Stimulated activated memory B cell treated with anti-CD40 and anti-IgM and Interleukin-4, amounts not matched to agents 10 μg/mL and 1 μg/mL and 100 μg/mL, for 72 hours (primary cell): ENCODE measurements around the gene PIP5K1A.
"Not testable (repeated sequence)": the region's sequence is repeated elsewhere in the genome, so short reads cannot be mapped to it uniquely, and the experiment has no call there.

Source experiments
- ATAC-seq: fragments of 150-1000 bp; cut with Tn5 transposase; 2 replicates; pipeline ENCODE4 v1.10.0; 2021
- H3K27ac Mint-ChIP-seq: one replicate; pipeline ENCODE4 v1.8.0; 2022; ENCODE audit warnings: mild to moderate bottlenecking, mixed read lengths
- H3K27me3 Mint-ChIP-seq: one replicate; pipeline ENCODE4 v1.8.0; 2022; ENCODE audit warnings: mixed read lengths
- H3K36me3 Mint-ChIP-seq: one replicate; pipeline ENCODE4 v1.8.0; 2022; ENCODE audit warnings: mixed read lengths
- H3K4me1 Mint-ChIP-seq: one replicate; pipeline ENCODE4 v1.8.0; 2022; ENCODE audit warnings: mixed read lengths
- H3K4me3 Mint-ChIP-seq: one replicate; pipeline ENCODE4 v1.8.0; 2022; ENCODE audit warnings: mild to moderate bottlenecking, moderate library complexity, mixed read lengths
- H3K9me3 Mint-ChIP-seq: one replicate; pipeline ENCODE4 v1.8.0; 2022; ENCODE audit warnings: mixed read lengths

PIP5K1A gene

DNA sequence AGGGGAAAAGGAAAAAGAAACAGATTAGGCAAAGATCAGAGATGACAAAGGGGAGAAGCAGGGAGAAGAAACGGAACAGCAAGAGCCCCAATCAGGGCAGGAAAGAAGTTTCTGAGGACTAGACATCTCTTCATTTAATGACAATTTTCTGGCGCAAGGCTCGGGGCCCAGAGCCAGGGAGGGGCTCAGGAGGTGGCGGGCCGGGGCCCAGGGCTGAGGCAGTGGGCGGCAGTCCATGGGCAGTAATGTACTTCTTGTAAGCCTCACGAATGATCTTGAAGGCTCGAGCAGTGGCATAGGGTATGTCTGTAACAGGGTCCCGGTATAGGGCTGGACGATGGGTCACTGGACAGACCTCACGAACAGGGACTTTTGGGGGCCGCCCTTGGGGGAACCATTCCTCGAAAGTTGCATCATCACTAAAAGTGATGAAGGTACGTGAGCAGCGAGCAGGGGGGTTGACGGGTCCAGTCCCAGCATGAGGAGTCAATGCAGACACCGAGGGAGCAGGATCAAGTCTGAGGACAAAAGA is 21.8 kb upstream of the PIP5K1A start:
- H3K9me3 Mint-ChIP-seq: no peaks in the 10 kb centered on the region
- H3K27me3 Mint-ChIP-seq: no peaks in the 10 kb centered on the region
- H3K36me3 Mint-ChIP-seq: peaks cover 64% of the 10 kb centered on the region
- peaks cover 7% of the 10 kb centered on the region for H3K4me1 Mint-ChIP-seq
- H3K27ac Mint-ChIP-seq: no peak overlapping the region
- ATAC-seq: no peak
- no peak overlapping the region for H3K4me3 Mint-ChIP-seq

- ATAC-seq: no peak
- H3K9me3 Mint-ChIP-seq: no peaks in the 10 kb centered on the region
- H3K27me3 Mint-ChIP-seq: no peaks in the 10 kb centered on the region
- peaks cover 21% of the 10 kb centered on the region for H3K4me1 Mint-ChIP-seq
- H3K36me3 Mint-ChIP-seq: peaks cover 51% of the 10 kb centered on the region
- no peak overlapping the region for H3K4me3 Mint-ChIP-seq
- peak overlapping the region; percentile 7 for H3K27ac Mint-ChIP-seq
Observed at GRCh38 chr1:151184211-151184610, 14.1 kb upstream of the PIP5K1A start.

DNA sequence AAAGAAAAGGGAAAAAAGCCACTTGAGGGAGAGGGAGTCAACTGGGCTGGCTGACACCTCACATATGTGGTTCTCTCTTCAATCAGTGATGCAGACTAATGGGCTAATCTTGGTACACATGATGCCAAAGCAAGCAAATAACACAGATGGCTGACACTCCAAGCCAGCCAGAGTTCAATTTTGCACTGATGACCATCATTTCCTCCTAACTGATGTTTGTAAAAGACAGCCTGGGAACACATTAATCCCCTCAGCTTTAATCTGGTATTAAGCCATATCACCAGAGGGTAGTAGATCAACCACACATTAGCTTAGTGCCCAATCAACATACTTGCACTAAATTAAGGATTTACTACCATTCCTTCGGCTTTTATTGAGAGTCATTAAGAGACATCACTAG is 11.1 kb upstream of the PIP5K1A start:
- peaks cover 29% of the 10 kb centered on the region for H3K36me3 Mint-ChIP-seq
- no peaks in the 10 kb centered on the region for H3K9me3 Mint-ChIP-seq
- H3K4me3 Mint-ChIP-seq: no peak overlapping the region
- ATAC-seq: no peak
- H3K27me3 Mint-ChIP-seq: no peaks in the 10 kb centered on the region
- H3K4me1 Mint-ChIP-seq: peaks cover 36% of the 10 kb centered on the region
- H3K27ac Mint-ChIP-seq: no peak overlapping the region

GRCh38 chr1:151188667-151189066 is 9.7 kb upstream of the PIP5K1A start:
- H3K4me1 Mint-ChIP-seq: peaks cover 36% of the 10 kb centered on the region
- not testable (repeated sequence) for H3K27me3 Mint-ChIP-seq
- H3K4me3 Mint-ChIP-seq: peak overlapping the region; percentile 95

DNA sequence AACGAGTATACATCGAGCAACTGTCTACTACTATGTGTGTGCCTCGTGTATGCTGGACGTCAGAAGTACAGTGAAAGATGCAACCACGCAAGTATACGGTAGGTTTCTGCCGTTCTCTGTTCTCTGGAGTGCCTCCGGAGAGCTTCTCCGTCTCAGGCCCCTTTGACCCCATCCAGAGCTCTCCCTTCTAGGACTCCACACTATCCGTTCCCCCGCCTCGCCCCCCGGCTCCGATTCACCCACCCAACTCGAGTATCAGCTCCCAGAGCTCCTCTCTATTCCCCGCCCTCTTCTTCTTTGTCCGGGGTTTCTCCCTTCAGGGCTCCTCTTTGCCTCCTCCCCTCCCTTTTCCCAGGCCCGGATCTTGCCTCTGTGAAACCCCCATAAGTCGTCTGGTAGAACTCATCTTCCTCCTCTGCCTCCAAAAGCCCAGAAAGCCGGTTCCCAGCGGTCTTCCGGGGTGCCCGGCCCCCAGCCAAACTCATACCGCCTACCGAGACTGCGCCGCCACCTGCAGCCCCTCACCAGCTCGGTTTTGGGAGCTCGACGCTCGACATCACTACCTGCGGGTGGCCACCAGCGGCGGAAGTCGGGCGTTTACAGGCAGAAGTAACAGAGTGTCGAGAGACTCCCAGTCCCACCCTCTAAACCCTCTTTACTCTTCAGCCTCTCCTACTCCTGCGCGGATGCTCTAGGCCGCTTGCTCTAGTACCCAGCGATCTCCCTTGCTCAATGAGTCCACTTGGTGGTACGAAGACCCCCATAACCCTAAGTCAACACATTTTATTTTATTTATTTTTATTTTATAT is 8.5 kb upstream of the PIP5K1A start, which contains the start of gene VPS72:
Gene VPS72, minus strand, starts transcription at position 561 of the 809 bp plus-strand sequence. Its CDS starts 76 bp downstream, at position 485.
- H3K27me3 Mint-ChIP-seq: no peaks in the 10 kb centered on the region
- no peaks in the 10 kb centered on the region for H3K9me3 Mint-ChIP-seq
- H3K4me3 Mint-ChIP-seq: peak within 1 kb of the TSS; percentile 95
- H3K27ac Mint-ChIP-seq: peak within 1 kb of the TSS; percentile 95
- peak; percentile 96 for ATAC-seq
- H3K36me3 Mint-ChIP-seq: peaks cover 10% of the 10 kb centered on the region
- H3K4me1 Mint-ChIP-seq: peaks cover 36% of the 10 kb centered on the region

More at GRCh38 chr1:151188667-151189066, 9.7 kb upstream of the PIP5K1A start:
- H3K9me3 Mint-ChIP-seq, ATAC-seq: not testable (repeated sequence)
- peak overlapping the region; percentile 95 for H3K27ac Mint-ChIP-seq
- H3K36me3 Mint-ChIP-seq: peaks cover 21% of the 10 kb centered on the region

DNA sequence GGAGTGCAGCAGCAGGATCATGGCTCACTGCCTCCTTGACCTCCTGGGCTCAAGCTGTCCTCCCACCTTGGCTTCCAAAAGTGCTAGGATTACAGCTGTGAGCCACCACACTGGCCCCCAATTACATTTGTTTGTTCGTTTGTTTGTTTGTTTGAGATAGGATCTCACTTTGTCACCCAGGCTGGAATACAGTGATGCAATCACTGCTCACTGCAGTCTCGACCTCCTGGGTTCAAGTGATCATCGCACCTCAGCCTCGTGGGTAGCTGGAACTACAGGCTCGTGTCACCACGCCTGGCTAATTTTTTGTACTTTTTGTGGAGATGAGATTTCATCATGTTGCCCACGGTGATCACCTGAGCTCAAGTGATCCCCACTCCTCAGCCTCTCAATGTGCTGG is 6.3 kb upstream of the PIP5K1A start:
- Mint-ChIP-seq H3K27ac (no peak overlapping the region), H3K36me3 (no peaks in the 10 kb centered on the region), H3K9me3 (no peaks in the 10 kb centered on the region), H3K4me3 (no peak overlapping the region), H3K27me3 (no peaks in the 10 kb centered on the region), H3K4me1 (peaks cover 37% of the 10 kb centered on the region)
- ATAC-seq: no peak

DNA sequence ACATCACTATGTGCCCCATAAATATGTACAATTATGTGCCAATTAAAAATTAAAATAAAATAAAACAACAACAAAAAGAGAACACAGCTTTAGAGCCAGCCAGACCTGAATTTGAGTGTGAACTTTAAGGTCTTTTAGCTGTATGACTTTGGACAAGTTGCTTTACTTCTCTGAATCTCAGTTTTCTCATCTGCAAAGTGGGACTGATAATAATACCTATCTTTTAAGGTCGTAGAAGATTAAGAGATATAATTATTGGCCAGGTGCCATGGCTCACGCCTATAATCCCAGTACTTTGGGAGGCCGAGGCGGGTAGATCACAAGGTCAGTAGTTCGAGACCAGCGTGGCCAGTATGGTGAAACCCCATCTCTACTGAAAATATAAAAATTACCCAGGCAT is 5.0 kb upstream of the PIP5K1A start:
- Mint-ChIP-seq H3K4me3 (no peak overlapping the region), H3K27me3 (no peaks in the 10 kb centered on the region), H3K4me1 (peaks cover 36% of the 10 kb centered on the region), H3K27ac (no peak overlapping the region), H3K9me3 (no peaks in the 10 kb centered on the region), H3K36me3 (no peaks in the 10 kb centered on the region)
- no peak for ATAC-seq

DNA sequence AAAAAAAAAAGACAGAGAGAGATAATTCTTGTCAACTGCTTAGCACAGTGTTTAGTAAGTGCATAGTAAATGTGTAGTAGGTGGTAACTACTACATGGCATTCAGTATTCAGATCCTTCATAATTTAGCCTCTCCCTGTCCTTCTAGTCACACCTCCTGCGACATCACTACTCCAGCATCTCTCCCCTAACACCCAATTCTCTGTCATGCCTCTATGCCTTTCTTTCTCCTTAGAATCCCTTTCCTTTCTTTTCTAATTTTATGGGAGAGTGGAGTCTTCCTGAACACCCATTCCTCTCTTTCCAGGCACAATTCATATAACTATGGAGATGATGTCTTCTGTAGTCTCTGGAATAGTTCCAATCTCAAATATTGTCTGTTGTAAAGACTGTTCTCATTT is 4.5 kb upstream of the PIP5K1A start:
- H3K27ac Mint-ChIP-seq: no peak overlapping the region
- no peaks in the 10 kb centered on the region for H3K27me3 Mint-ChIP-seq
- H3K9me3 Mint-ChIP-seq: no peaks in the 10 kb centered on the region
- H3K36me3 Mint-ChIP-seq: peaks cover 6% of the 10 kb centered on the region
- no peak for ATAC-seq
- no peak overlapping the region for H3K4me3 Mint-ChIP-seq
- peaks cover 36% of the 10 kb centered on the region for H3K4me1 Mint-ChIP-seq

DNA sequence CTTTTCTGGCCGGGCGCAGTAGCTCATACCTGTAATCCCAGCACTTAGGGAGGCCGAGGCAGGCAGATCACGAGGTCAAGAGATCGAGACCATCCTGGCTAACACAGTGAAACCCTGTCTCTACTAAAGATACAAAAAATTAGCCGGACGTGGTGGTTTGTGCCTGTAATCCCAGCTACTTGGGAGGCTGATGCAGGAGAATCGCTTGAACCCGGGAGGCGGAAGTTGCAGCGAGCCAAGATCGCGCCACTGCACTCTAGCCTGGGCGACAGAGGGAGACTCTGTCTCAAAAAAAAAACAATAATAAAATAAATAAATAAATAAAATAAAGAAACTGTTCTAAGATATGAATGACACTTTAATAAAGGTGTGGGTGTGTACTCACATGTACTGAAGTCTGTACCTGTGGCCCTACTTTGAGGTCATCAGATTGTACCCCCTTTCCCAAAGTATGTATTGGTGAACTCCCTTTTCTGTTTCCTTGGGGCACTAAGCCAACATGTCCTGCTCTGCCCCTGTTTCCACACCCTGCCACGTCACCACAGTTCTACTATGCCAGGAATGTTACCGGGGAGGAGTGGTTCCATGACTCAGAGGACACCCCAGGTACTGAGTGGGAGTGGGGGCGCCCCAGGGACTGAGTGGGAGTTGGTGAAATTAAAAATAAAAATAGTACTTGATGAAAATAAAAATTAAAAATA is 3.3 kb upstream of the PIP5K1A start:
- Mint-ChIP-seq H3K4me1 (peaks cover 40% of the 10 kb centered on the region), H3K36me3 (peaks cover 17% of the 10 kb centered on the region), H3K4me3 (peak overlapping the region; percentile 18)
- not testable (repeated sequence) for ATAC-seq, H3K27me3 Mint-ChIP-seq, H3K27ac Mint-ChIP-seq, H3K9me3 Mint-ChIP-seq

GRCh38 chr1:151196292-151196800 is 2.0 kb upstream of the PIP5K1A start:
- ATAC-seq: peak; percentile 50
- H3K36me3 Mint-ChIP-seq: peaks cover 19% of the 10 kb centered on the region
- no peak overlapping the region for H3K27ac Mint-ChIP-seq
- peak overlapping the region; percentile 68 for H3K4me3 Mint-ChIP-seq
- H3K27me3 Mint-ChIP-seq: no peaks in the 10 kb centered on the region
- H3K4me1 Mint-ChIP-seq: peaks cover 34% of the 10 kb centered on the region
- H3K9me3 Mint-ChIP-seq: no peaks in the 10 kb centered on the region

- Mint-ChIP-seq H3K9me3 (no peaks in the 10 kb centered on the region), H3K36me3 (peaks cover 19% of the 10 kb centered on the region), H3K27me3 (no peaks in the 10 kb centered on the region), H3K27ac (peak overlapping the region; percentile 99), H3K4me3 (peak overlapping the region; percentile 99), H3K4me1 (peaks cover 42% of the 10 kb centered on the region)
- ATAC-seq: no peak
Observed at GRCh38 chr1:151197863-151198253, 494 bp upstream of the PIP5K1A start.

- no peak for ATAC-seq
- peak overlapping the region; percentile 99 for H3K27ac Mint-ChIP-seq
- H3K9me3 Mint-ChIP-seq: no peaks in the 10 kb centered on the region
- peaks cover 48% of the 10 kb centered on the region for H3K4me1 Mint-ChIP-seq
- H3K36me3 Mint-ChIP-seq: peaks cover 19% of the 10 kb centered on the region
- H3K27me3 Mint-ChIP-seq: no peaks in the 10 kb centered on the region
- peak overlapping the region; percentile 99 for H3K4me3 Mint-ChIP-seq
Observed at GRCh38 chr1:151199873-151200581, 1.7 kb downstream of the PIP5K1A start.

GRCh38 chr1:151205381-151205965 is 7.1 kb downstream of the PIP5K1A start:
- H3K9me3 Mint-ChIP-seq, H3K27me3 Mint-ChIP-seq, H3K4me3 Mint-ChIP-seq, ATAC-seq, H3K27ac Mint-ChIP-seq: not testable (repeated sequence)
- peaks cover 21% of the 10 kb centered on the region for H3K4me1 Mint-ChIP-seq
- peaks cover 20% of the 10 kb centered on the region for H3K36me3 Mint-ChIP-seq

DNA sequence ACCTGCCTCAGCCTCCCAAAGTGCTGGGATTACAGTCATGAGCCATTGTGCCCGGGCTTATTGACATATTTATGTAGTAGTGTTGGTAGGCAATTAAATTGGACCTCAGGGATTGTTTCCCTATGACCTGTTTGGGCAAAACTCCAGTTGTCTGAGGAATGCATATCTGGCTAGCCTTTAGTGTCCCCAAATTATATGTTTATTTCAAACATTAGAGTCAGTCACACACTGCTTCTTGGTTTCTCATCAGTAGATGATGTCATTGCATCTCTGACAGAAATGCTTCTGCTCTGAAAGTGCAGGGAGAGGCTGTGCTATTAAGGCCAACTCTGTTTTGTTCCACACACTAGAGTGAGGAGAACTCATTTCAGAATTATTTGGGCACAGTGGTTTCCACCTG is 12.5 kb downstream of the PIP5K1A start:
- H3K36me3 Mint-ChIP-seq: peaks cover 28% of the 10 kb centered on the region

More for the DNA sequence above, 12.5 kb downstream of the PIP5K1A start:
- no peaks in the 10 kb centered on the region for H3K27me3 Mint-ChIP-seq
- H3K27ac Mint-ChIP-seq: no peak overlapping the region
- ATAC-seq: no peak
- H3K9me3 Mint-ChIP-seq: no peaks in the 10 kb centered on the region
- peaks cover 15% of the 10 kb centered on the region for H3K4me1 Mint-ChIP-seq
- no peak overlapping the region for H3K4me3 Mint-ChIP-seq
